Measurements from ENCODE around the gene CPB1. TPM values are rescaled to one million over a fixed set of nuclear protein-coding genes. Genes with fewer than 3 reads are reported as not detected.

The CPB1 gene
- total and polyA plus RNA-seq, 2 of the 8 experiments (the other 6 are each of a cell fraction or from before 2014, with no cell fraction given): not detected

- Histone ChIP-seq H3K14ac (ENCODE audit: insufficient read length) (no peak overlapping the region), H3K23me2 (ENCODE audit: low read depth, low read length) (no peaks in the 10 kb centered on the region), H3K27ac (ENCODE audit: low read depth, low read length) (no peak overlapping the region), H3K23ac (ENCODE audit: insufficient read length) (no peak overlapping the region), H2BK120ac (replicated peaks; ENCODE audit: low read depth, low read length) (no peak overlapping the region), H4K8ac (ENCODE audit: extremely low read depth, insufficient read depth, low read length) (no peak overlapping the region), H2BK20ac (ENCODE audit: low read length) (no peak overlapping the region), H3K9me3 (ENCODE audit: insufficient read depth in 2 of 2, low read depth in 1 of 2, low read length in 1 of 2) (no peaks in the 10 kb centered on the region), H3K36me3 (ENCODE audit: control insufficient read depth in 2 of 4, insufficient read depth in 4 of 4, low read length in 3 of 4) (no peaks in the 10 kb centered on the region), H2AFZ (ENCODE audit: low read length) (no peak overlapping the region), H2BK5ac (ENCODE audit: low read depth, low read length) (no peak overlapping the region), H2BK12ac (ENCODE audit: low read depth, low read length) (no peak overlapping the region), H2AK5ac (ENCODE audit: low read depth, low read length) (no peak overlapping the region), H3K9ac (replicated peaks in 1 of 4; ENCODE audit: extremely low read depth in 1 of 4, low read depth in 3 of 4, low read length in 3 of 4) (no peak overlapping the region), H3K79me1 (ENCODE audit: low read depth, low read length) (no peaks in the 10 kb centered on the region), H4K5ac (ENCODE audit: insufficient read length, low read depth, low read length) (no peak overlapping the region), H3K79me2 (ENCODE audit: control insufficient read depth in 1 of 2, insufficient read depth in 2 of 2, low read length in 2 of 2) (no peaks in the 10 kb centered on the region), H2BK15ac (ENCODE audit: low read length) (no peak overlapping the region), H3K4me2 (ENCODE audit: insufficient read depth in 1 of 2, low read depth in 2 of 2, low read length in 2 of 2) (no peak overlapping the region), H3K4ac (replicated peaks; ENCODE audit: insufficient read length, low read depth, low read length) (no peak overlapping the region), H3K4me3 (ENCODE audit: extremely low read depth in 1 of 4, insufficient read depth in 2 of 4, low read depth in 3 of 4, low read length in 4 of 4) (no peak overlapping the region), H4K91ac (replicated peaks; ENCODE audit: insufficient read length, low read length) (no peak overlapping the region), H4K20me1 (replicated peaks in 1 of 2; ENCODE audit: control insufficient read depth in 1 of 2, insufficient read depth in 2 of 2, low read length in 2 of 2) (no peaks in the 10 kb centered on the region), H3K27me3 (replicated peaks in 1 of 4; ENCODE audit: control insufficient read depth in 3 of 4, extremely low read depth in 1 of 4, insufficient read depth in 3 of 4, low read length in 3 of 4) (no peaks in the 10 kb centered on the region), H3K56ac (replicated peaks; ENCODE audit: insufficient read length, low read depth, low read length) (no peak overlapping the region), H3K18ac (ENCODE audit: extremely low read depth, low read length) (no peak overlapping the region), H3K4me1 (replicated peaks in 1 of 4; ENCODE audit: control insufficient read depth in 3 of 4, insufficient read depth in 4 of 4, low read length in 3 of 4) (peaks cover 0 to 5% (median 4%) of the 10 kb centered on the region in 4 experiments; a peak in 3 of 7 replicates)
- DNase-seq (ENCODE audit: low read depth in 1 of 2, low spot score in 2 of 2): no peak
- FAIRE-seq: no peak
- ChIA-PET CTCF (ENCODE audit: partially characterized antibody) (no interaction called here), POLR2A (ENCODE audit: partially characterized antibody) (no interaction called here)
- WGBS, 2 experiments (ENCODE audit: extremely low coverage in 1 of 2, insufficient coverage in 1 of 2, insufficient read length in 1 of 2, insufficient replicate concordance in 2 of 2, low coverage in 1 of 2, low lambda C conversion rate in 2 of 2, missing lambda C conversion rate in 1 of 2): 83% methylated on average over 3 of the region's 3 CpGs; no CpG with 5 or more reads in 1 of the 2 experiments
- TF ChIP-seq SRF (IDR thresholded peaks at IDR 0.05; ENCODE audit: low read depth, low read length): no peak
Measured at GRCh38 chr3:148825476-148825875, 2.1 kb upstream of the CPB1 start.
